SU-DHL-6 (cell line): Measurements from ENCODE around the gene LAMP1.

Experiments
- EZH2phosphoT487 ChIP-seq: fragments of 200-600 bp; sonication (generic), shearing (Covaris generic); conservative IDR thresholded peaks from 2 replicates; pipeline ENCODE4 v1.6.1; 2018; ENCODE audit warnings: mild to moderate bottlenecking, antibody characterized with exemption, low read length, moderate library complexity, mixed read lengths
- TF ChIP-seq, protein P1 (sequence below): fragments of 200-600 bp; sonication (generic); IDR thresholded peaks from one replicate; pipeline ENCODE4 v1.5.1; 2017; ENCODE audit warnings: antibody characterized with exemption, mild to moderate bottlenecking, low read length, moderate library complexity; ENCODE audit not compliant: insufficient read depth, poor library complexity, severe bottlenecking

DNA sequence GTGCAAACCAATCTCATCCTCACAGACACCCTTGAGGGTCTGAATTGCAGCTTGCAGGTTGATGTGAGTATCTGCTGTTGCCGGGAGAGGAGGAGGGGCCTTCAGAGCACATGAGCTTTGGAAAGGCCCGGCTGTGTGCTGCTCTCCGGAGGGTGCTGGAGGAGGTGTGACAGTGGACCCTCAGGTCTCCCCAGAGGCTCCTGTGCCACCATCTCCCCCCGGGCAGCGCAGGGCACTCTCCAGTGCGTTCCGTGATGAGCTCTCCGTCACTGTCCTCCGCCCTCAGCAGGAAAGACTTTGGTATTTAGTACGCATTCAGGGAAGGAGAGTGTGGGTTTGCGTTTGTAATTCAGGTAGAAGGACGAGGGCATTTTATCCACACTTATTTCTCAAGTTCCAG, 20.0 kb downstream of the LAMP1 start:
- TF ChIP-seq, protein P1, sequence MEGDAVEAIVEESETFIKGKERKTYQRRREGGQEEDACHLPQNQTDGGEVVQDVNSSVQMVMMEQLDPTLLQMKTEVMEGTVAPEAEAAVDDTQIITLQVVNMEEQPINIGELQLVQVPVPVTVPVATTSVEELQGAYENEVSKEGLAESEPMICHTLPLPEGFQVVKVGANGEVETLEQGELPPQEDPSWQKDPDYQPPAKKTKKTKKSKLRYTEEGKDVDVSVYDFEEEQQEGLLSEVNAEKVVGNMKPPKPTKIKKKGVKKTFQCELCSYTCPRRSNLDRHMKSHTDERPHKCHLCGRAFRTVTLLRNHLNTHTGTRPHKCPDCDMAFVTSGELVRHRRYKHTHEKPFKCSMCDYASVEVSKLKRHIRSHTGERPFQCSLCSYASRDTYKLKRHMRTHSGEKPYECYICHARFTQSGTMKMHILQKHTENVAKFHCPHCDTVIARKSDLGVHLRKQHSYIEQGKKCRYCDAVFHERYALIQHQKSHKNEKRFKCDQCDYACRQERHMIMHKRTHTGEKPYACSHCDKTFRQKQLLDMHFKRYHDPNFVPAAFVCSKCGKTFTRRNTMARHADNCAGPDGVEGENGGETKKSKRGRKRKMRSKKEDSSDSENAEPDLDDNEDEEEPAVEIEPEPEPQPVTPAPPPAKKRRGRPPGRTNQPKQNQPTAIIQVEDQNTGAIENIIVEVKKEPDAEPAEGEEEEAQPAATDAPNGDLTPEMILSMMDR: no peak
- TF ChIP-seq EZH2phosphoT487: no peak
